ENCODE data around the gene BABAM1.

Gene BABAM1

DNA sequence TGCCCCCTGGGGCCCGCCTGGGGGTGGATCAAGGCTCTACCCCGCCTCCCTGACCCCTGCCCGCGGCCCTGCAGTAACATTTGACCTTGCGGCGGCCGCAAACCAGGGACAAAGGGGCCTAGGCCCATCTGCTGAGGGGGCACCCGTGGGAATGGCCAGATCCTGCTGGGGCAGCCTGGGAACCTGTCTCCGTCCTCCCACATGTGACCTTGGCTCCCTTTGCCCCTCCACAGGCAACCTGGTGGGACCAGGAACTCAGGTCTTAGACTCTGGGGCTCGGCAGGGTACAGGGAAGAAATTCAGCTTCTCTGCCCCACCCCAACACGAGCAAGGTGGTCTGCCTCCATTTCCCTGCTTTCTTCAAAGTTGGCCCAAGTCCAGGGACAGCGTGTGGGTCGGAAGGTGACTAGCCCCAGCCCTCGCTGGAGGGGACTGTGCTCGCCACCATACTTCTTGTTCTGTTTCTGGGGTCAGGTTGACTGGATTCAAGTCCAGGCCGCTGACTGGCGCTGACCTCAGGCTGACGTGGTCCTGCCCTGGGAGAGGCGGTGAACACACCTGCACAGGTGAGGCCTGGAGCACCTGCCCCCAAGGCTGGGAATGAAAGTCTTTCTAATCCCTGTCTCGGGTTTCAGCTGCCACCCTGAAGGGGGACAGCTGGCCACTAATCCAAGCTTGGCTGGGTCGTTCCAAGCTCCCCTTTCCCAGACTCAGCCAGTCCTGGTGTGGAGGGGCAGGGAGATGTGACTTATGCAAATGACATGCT is 19.0 kb upstream of the BABAM1 start:
- TF ChIP-seq, protein P1, sequence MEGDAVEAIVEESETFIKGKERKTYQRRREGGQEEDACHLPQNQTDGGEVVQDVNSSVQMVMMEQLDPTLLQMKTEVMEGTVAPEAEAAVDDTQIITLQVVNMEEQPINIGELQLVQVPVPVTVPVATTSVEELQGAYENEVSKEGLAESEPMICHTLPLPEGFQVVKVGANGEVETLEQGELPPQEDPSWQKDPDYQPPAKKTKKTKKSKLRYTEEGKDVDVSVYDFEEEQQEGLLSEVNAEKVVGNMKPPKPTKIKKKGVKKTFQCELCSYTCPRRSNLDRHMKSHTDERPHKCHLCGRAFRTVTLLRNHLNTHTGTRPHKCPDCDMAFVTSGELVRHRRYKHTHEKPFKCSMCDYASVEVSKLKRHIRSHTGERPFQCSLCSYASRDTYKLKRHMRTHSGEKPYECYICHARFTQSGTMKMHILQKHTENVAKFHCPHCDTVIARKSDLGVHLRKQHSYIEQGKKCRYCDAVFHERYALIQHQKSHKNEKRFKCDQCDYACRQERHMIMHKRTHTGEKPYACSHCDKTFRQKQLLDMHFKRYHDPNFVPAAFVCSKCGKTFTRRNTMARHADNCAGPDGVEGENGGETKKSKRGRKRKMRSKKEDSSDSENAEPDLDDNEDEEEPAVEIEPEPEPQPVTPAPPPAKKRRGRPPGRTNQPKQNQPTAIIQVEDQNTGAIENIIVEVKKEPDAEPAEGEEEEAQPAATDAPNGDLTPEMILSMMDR (IDR thresholded peaks at IDR 0.05; ENCODE audit: control extremely low read depth, extremely low read depth, low read depth, missing control alignments): no peak
- DNase-seq (ENCODE audit: extremely low spot score): no peak
- ChIA-PET POLR2A (no interaction called here), CTCF (interaction anchor here (1.0 to 6.0 kb wide), 3 partner anchors 12 to 35 kb away, joined by 3 to 55 read pairs (median 7); no protein-coding TSS in a partner anchor)

DNA sequence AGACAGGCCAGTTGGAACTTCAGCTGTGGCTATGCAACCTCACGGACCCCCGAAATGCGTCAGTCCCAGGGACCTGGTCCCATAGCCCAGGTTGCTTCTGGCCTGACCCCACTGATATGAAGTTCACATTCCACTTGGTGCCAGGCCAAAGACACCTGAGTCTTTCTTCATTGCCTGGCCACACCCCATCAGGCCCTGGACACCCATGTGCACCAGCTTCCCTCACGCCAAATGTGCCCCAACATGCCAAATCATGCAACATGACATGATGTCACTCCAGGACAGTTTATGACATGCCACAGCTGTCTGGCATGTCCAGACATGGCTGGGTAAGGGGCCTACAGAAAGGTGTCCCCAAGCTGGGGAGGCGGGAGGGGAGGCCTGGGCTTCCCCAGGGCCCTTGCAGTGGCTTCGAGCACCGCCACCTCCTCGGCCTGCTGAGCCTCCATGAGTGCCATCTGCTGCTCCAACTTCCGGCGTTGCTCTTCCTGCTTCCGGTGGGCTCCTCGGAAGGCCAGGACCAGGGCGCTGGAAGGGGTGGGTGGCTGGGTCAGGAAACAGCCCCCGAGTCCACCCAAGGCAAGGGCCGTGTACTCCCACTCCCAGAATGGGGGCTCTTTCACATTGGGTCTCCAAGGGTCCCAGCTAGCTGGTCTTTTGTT is 17.2 kb upstream of the BABAM1 start:
- DNase-seq (ENCODE audit: extremely low spot score): no peak
- ChIA-PET POLR2A (no interaction called here), CTCF (interaction anchor here (1.1 to 6.0 kb wide), 3 partner anchors 11 to 14 kb away, joined by 3 to 55 read pairs (median 4); no protein-coding TSS in a partner anchor)
- TF ChIP-seq, protein P1 (IDR thresholded peaks at IDR 0.05; ENCODE audit: control extremely low read depth, extremely low read depth, low read depth, missing control alignments): no peak

DNA sequence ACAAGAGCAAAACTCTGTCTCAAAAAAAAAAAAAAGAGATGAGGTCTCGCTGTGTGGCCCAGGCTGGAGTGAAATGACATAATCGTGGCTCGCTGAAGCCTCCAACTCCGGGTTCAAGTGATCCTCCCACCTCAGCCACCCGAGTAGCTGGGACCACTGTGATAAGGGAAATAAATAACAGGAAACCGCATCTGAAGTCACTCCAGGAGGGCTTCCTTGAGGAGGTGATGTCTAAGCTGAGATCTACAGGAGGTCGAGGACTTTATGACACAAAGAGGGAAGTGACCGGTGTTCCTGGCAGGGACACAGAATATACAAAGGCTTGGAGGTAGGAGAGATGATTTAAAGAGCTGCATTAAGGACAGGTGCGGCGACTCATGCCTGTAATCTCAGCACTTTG is 12.6 kb upstream of the BABAM1 start:
- TF ChIP-seq, protein P1 (IDR thresholded peaks at IDR 0.05; ENCODE audit: control extremely low read depth, extremely low read depth, low read depth, missing control alignments): no peak
- CTCF ChIA-PET: interaction anchor here (0.8 to 2.5 kb wide), 4 partner anchors 10 to 40 kb away, joined by 3 to 13 read pairs (median 6); partner anchors contain the start of gene USHBP1
- DNase-seq (ENCODE audit: extremely low spot score): no peak
- POLR2A ChIA-PET: no interaction called here

DNA sequence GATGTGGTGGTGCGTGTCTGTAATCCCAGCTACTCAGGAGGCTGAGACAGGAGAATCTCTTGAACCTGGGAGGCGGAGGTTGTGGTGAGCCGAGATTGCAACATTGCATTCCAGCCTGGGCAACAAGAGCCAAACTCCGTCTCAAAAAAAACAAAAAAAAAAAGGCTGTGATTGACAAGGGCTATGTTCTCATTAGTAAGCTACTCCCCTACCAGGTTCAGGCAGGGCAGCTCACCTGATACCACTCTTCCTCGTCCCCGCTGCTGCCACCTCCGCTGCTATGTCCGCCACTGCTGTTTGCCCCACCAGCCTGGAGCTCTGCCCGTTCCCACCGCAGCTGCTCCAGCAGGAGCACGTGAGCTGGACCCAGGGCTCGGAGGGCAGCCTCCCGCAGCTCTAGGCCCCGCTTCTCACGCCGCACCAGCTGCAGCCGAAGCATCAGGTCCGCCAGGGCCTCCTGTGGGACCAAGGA is 12.1 kb upstream of the BABAM1 start:
- ChIA-PET CTCF (interaction anchor here (0.8 to 2.5 kb wide), 5 partner anchors 9 to 131 kb away, joined by 3 to 13 read pairs (median 4); partner anchors contain the start of gene USHBP1), POLR2A (interaction anchor here (0.6 kb wide), 1 partner anchor 14 kb away, joined by 4 read pairs; no protein-coding TSS in a partner anchor)
- no peak for DNase-seq (ENCODE audit: extremely low spot score)

DNA sequence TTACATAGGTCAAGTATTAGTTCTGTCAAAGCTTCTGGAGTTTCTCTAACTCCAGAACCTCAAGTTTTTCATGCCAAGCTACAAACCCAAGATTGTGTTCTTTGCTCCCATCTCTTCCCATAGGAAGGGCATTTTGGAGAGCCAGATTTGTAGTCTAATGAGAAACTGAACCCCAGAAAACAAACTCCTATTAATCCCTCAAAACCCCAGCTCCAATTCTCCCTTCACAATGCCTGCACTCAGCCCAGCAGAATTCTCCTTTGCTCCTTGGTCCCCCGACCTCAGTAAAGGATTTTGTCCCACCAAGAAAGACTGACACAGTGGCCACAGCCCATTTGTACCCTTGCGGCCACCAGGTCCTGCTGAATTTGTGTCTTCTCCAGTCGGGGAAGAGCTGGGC is 11.1 kb upstream of the BABAM1 start:
- CTCF ChIA-PET: interaction anchor here (0.7 to 2.5 kb wide), 6 partner anchors 9 to 189 kb away, joined by 3 to 13 read pairs (median 4); partner anchors contain the start of gene USHBP1
- DNase-seq (ENCODE audit: extremely low spot score): no peak
- POLR2A ChIA-PET: no interaction called here
- TF ChIP-seq, protein P1 (IDR thresholded peaks at IDR 0.05; ENCODE audit: control extremely low read depth, extremely low read depth, low read depth, missing control alignments): no peak

More for the DNA sequence above, 12.1 kb upstream of the BABAM1 start:
- TF ChIP-seq, protein P1 (IDR thresholded peaks at IDR 0.05; ENCODE audit: control extremely low read depth, extremely low read depth, low read depth, missing control alignments): no peak

DNA sequence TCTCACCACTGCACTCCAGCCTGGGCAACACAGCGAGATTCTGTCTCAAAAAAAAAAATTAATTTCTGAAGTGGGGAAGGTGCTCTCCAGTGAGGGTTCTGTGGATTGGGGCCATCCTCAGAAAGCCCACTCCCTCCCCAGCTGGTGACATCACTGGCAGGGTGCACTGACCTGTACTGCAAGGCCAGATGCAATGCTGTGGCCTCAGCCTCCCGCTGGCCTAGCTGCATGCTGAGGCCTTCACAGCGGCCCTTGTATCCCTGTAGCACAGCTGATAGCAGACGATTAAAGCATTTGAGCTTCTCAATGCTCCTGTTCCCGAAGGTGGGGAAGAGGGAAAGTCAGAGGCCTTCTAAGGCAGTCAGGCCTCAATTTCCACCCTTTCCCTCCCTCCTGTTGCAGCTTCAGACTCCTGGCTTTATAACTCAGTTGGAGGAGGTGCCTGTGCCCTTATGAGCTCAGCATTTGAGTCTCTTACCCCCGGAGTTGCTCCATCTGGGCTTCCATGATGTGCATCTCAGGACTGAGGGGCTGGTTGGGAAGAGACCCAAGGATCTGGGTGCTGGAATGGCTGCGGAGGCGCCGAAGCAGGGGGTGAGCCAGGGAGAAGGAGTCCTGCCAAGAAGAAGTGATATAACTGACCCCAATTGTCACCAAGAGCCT is 8.0 kb upstream of the BABAM1 start:
- POLR2A ChIA-PET: no interaction called here
- DNase-seq (ENCODE audit: extremely low spot score): no peak
- CTCF ChIA-PET: interaction anchor here (1.0 to 5.2 kb wide), 14 partner anchors 8 to 207 kb away, joined by 3 to 55 read pairs (median 9); partner anchors contain the start of genes ANKLE1, BABAM1, MRPL34 and USE1
- TF ChIP-seq, protein P1 (IDR thresholded peaks at IDR 0.05; ENCODE audit: control extremely low read depth, extremely low read depth, low read depth, missing control alignments): no peak

Measured in GM10248 (cell line).